WTC11 (cell line): ENCODE measurements around the gene AURKA. TPM values are rescaled to one million over a fixed set of nuclear protein-coding genes. Genes with fewer than 3 reads are reported as not detected.

Source experiments
- ATAC-seq: fragments of 200-7000 bp; cut with Tn5 transposase; 2 replicates; pipeline ENCODE4 v1.10.0; 2021; ENCODE audit warnings: mild to moderate bottlenecking, moderate library complexity
- CTCF ChIA-PET: fragments of 300-600 bp; sonication (Branson Sonifier 250); formaldehyde crosslinking; loops from one replicate; lab custom pipeline; 2021; ENCODE audit warnings: antibody characterized with exemption; lab: Charles Lee
- POLR2A ChIA-PET: fragments of 350-600 bp; sonication (Branson Sonifier 250); formaldehyde crosslinking; loops from one replicate; lab custom pipeline; 2021; ENCODE audit warnings: antibody characterized with exemption; lab: Charles Lee
- DNase-seq: peaks from one replicate; pipeline ENCODE4 v3.0.0; 2021; ENCODE audit warnings: low spot score
- H3K27ac Mint-ChIP-seq: 2 replicates; pipeline ENCODE4 v1.8.0; 2021; ENCODE audit warnings: mixed read lengths
- H3K27me3 Mint-ChIP-seq: 2 replicates; pipeline ENCODE4 v1.8.0; 2021; ENCODE audit warnings: low read depth, mild to moderate bottlenecking, moderate library complexity, mixed read lengths
- H3K36me3 Mint-ChIP-seq: 2 replicates; pipeline ENCODE4 v1.8.0; 2021; ENCODE audit warnings: mixed read lengths
- H3K4me1 Mint-ChIP-seq: 2 replicates; pipeline ENCODE4 v1.8.0; 2022; ENCODE audit warnings: mixed read lengths
- H3K4me3 Mint-ChIP-seq: 2 replicates; pipeline ENCODE4 v1.8.0; 2021; ENCODE audit warnings: mild to moderate bottlenecking, moderate library complexity, mixed read lengths
- H3K9me3 Mint-ChIP-seq: 2 replicates; pipeline ENCODE4 v1.8.0; 2021; ENCODE audit warnings: mixed read lengths
- ATF1 ChIP-seq: sonication (generic); formaldehyde crosslinking; IDR thresholded peaks from 2 replicates; pipeline ENCODE4 v1.8.1; 2023; ENCODE audit warnings: mild to moderate bottlenecking, moderate library complexity, missing genetic modification reagents
- ATF3 ChIP-seq: sonication (generic); formaldehyde crosslinking; conservative IDR thresholded peaks from 2 replicates; pipeline ENCODE4 v1.8.1; 2022; ENCODE audit warnings: mild to moderate bottlenecking, missing genetic modification reagents
- ATF6 ChIP-seq: sonication (generic); formaldehyde crosslinking; IDR thresholded peaks from 2 replicates; pipeline ENCODE4 v1.8.1; 2023; ENCODE audit warnings: mild to moderate bottlenecking, missing genetic modification reagents
- CDX4 ChIP-seq: fragments of 250-450 bp; sonication (Bioruptor Pico); IDR thresholded peaks from 2 replicates; pipeline ENCODE4 v1.9.0; 2021; ENCODE audit warnings: moderate library complexity, mild to moderate bottlenecking, inconsistent platforms, borderline replicate concordance
- CREM ChIP-seq: sonication (generic); formaldehyde crosslinking; IDR thresholded peaks from 2 replicates; pipeline ENCODE4 v1.8.1; 2022; ENCODE audit warnings: mild to moderate bottlenecking, missing genetic modification reagents, moderate library complexity
- CTCF ChIP-seq: fragments of 200-600 bp; IDR thresholded peaks from 2 replicates; pipeline ENCODE4 v1.8.0; 2022; ENCODE audit warnings: antibody characterized with exemption
- FOXJ3 ChIP-seq: sonication (generic); formaldehyde crosslinking; IDR thresholded peaks from 2 replicates; pipeline ENCODE4 v1.9.0; 2021; ENCODE audit warnings: missing genetic modification reagents, mild to moderate bottlenecking, borderline replicate concordance
- HMGA2 ChIP-seq: fragments of 250-450 bp; sonication (Bioruptor Pico); IDR thresholded peaks from 2 replicates; pipeline ENCODE4 v1.4.0; 2021; ENCODE audit warnings: mild to moderate bottlenecking, moderate library complexity
- KAT7 ChIP-seq: sonication (generic); formaldehyde crosslinking; IDR thresholded peaks from 2 replicates; pipeline ENCODE4 v1.8.1; 2023; ENCODE audit warnings: missing genetic modification reagents, mild to moderate bottlenecking, borderline replicate concordance
- MAX ChIP-seq: sonication (generic); formaldehyde crosslinking; IDR thresholded peaks from 2 replicates; pipeline ENCODE4 v1.8.0; 2022; ENCODE audit warnings: mild to moderate bottlenecking, missing genetic modification reagents
- MLX ChIP-seq: sonication (generic); formaldehyde crosslinking; IDR thresholded peaks from 2 replicates; pipeline ENCODE4 v1.8.1; 2023; ENCODE audit warnings: mild to moderate bottlenecking, missing genetic modification reagents, moderate library complexity
- MYBL2 ChIP-seq: sonication (generic); formaldehyde crosslinking; IDR thresholded peaks from 2 replicates; pipeline ENCODE4 v1.8.1; 2023; ENCODE audit warnings: mild to moderate bottlenecking, moderate library complexity, missing genetic modification reagents
- NFYB ChIP-seq: sonication (generic); formaldehyde crosslinking; conservative IDR thresholded peaks from 2 replicates; pipeline ENCODE4 v1.8.0; 2022; ENCODE audit warnings: low read depth, missing genetic modification reagents
- NR3C1 ChIP-seq: sonication (generic); formaldehyde crosslinking; conservative IDR thresholded peaks from 2 replicates; pipeline ENCODE4 v1.8.1; 2023; ENCODE audit warnings: low read depth, mild to moderate bottlenecking, missing genetic modification reagents
- RORB ChIP-seq: fragments of 250-450 bp; sonication (Bioruptor Pico); IDR thresholded peaks from 2 replicates; pipeline ENCODE4 v1.9.0; 2021; ENCODE audit warnings: mild to moderate bottlenecking
- SMAD4 ChIP-seq: sonication (generic); formaldehyde crosslinking; IDR thresholded peaks from 2 replicates; pipeline ENCODE4 v1.8.0; 2022; ENCODE audit warnings: mild to moderate bottlenecking, missing genetic modification reagents
- SOX15 ChIP-seq: fragments of 250-450 bp; sonication (Bioruptor Pico); IDR thresholded peaks from 2 replicates; pipeline ENCODE4 v1.9.0; 2021; ENCODE audit warnings: mild to moderate bottlenecking
- TCF7 ChIP-seq: sonication (generic); formaldehyde crosslinking; IDR thresholded peaks from 2 replicates; pipeline ENCODE4 v1.8.0; 2022; ENCODE audit warnings: mild to moderate bottlenecking, low read depth, missing genetic modification reagents, moderate library complexity
- TEAD4 ChIP-seq: sonication (generic); formaldehyde crosslinking; IDR thresholded peaks from 2 replicates; pipeline ENCODE4 v1.8.0; 2022; ENCODE audit warnings: mild to moderate bottlenecking, missing genetic modification reagents
- USF1 ChIP-seq: sonication (generic); formaldehyde crosslinking; IDR thresholded peaks from 2 replicates; pipeline ENCODE4 v1.8.0; 2022; ENCODE audit warnings: mild to moderate bottlenecking, missing genetic modification reagents
- ZNF232 ChIP-seq: sonication (generic); formaldehyde crosslinking; IDR thresholded peaks from 2 replicates; pipeline ENCODE4 v1.8.0; 2022; ENCODE audit warnings: mild to moderate bottlenecking, missing genetic modification reagents
- ZNF281 ChIP-seq: sonication (generic); formaldehyde crosslinking; IDR thresholded peaks from 2 replicates; pipeline ENCODE4 v1.8.0; 2023; ENCODE audit warnings: mild to moderate bottlenecking, missing genetic modification reagents
- ZNF396 ChIP-seq: fragments of 250-450 bp; sonication (Bioruptor Pico); IDR thresholded peaks from 2 replicates; pipeline ENCODE4 v1.8.0; 2021; ENCODE audit warnings: mild to moderate bottlenecking, moderate library complexity, borderline replicate concordance
- total RNA-seq: library from RNA; stranded (reverse); gene quantifications from 3 replicates; pipeline ENCODE4 v1.2.3, GENCODE V29; 2021

The AURKA gene
- total RNA-seq, 1 experiment from 2014 or later, result 103 TPM

- TF ChIP-seq ATF6 (CRISPR knock-in tag), result no peak
- no peak for TF ChIP-seq CTCF
- no peak for TF ChIP-seq ZNF232
Observed at GRCh38 chr20:56323656-56324055, 68.4 kb downstream of the AURKA start (continued).

GRCh38 chr20:56323206-56323605 is 68.8 kb downstream of the AURKA start:
- ATAC-seq, result no peak
- peaks cover 91% of the 10 kb centered on the region for H3K9me3 Mint-ChIP-seq
- POLR2A ChIA-PET, result no interaction called here
- no peak for DNase-seq
- H3K4me1 Mint-ChIP-seq, result no peaks in the 10 kb centered on the region
- peaks cover 79% of the 10 kb centered on the region for H3K36me3 Mint-ChIP-seq
- TF ChIP-seq TCF7 (CRISPR knock-in tag) (no peak), NFYB (CRISPR knock-in tag) (no peak), SMAD4 (CRISPR knock-in tag) (no peak), ATF3 (CRISPR knock-in tag) (no peak), RORB (CRISPR knock-in tag) (no peak), MLX (CRISPR knock-in tag) (no peak), CDX4 (CRISPR knock-in tag) (no peak), MYBL2 (CRISPR knock-in tag) (no peak), CREM (CRISPR knock-in tag) (no peak), TEAD4 (CRISPR knock-in tag) (no peak), ZNF281 (CRISPR knock-in tag) (no peak), FOXJ3 (CRISPR knock-in tag) (no peak), MAX (no peak), HMGA2 (CRISPR knock-in tag) (no peak), SOX15 (CRISPR knock-in tag) (no peak), ATF1 (no peak), NR3C1 (CRISPR knock-in tag) (no peak), USF1 (CRISPR knock-in tag) (no peak), KAT7 (CRISPR knock-in tag) (no peak), ZNF396 (no peak)
- TF ChIP-seq, all 79 proteins: peak for 0
- CTCF ChIA-PET, result no interaction called here
- no peak overlapping the region for H3K4me3 Mint-ChIP-seq
- peaks cover 6% of the 10 kb centered on the region; the same call in 1 of the 2 replicates for H3K27me3 Mint-ChIP-seq
- H3K27ac Mint-ChIP-seq, result no peak overlapping the region
